ENCODE results near the gene CMTM8.
"Not testable (repeated sequence)": the region's sequence is repeated elsewhere in the genome, so short reads cannot be mapped to it uniquely, and the experiment has no call there.

CMTM8 gene

GRCh38 chr3:32379831-32380500, 141.5 kb downstream of the CMTM8 start:
- DNase-seq (ENCODE audit: low read depth) = no peak

GRCh38 chr3:32381922-32382321, 143.4 kb downstream of the CMTM8 start:
- DNase-seq (ENCODE audit: low read depth) = no peak

- DNase-seq (ENCODE audit: low read depth) = no peak
These were observed 144.7 kb downstream of the CMTM8 start for GRCh38 chr3:32383136-32383711.

GRCh38 chr3:32384938-32385337, 146.5 kb downstream of the CMTM8 start:
- no peak for DNase-seq (ENCODE audit: low read depth)

- DNase-seq (ENCODE audit: low read depth) = no peak
These were observed 149.0 kb downstream of the CMTM8 start for GRCh38 chr3:32387512-32387911.

- not testable (repeated sequence) for DNase-seq (ENCODE audit: low read depth)
These were observed 151.1 kb downstream of the CMTM8 start for GRCh38 chr3:32389577-32389976.

GRCh38 chr3:32391643-32392535, 153.4 kb downstream of the CMTM8 start, which contains the start of gene CMTM7:
Gene CMTM7, plus strand, starts transcription at chr3:32391853. Its CDS starts 54 bp downstream, at chr3:32391907.
- peak; percentile 49 for DNase-seq (ENCODE audit: low read depth)

GRCh38 chr3:32392536-32393302, 154.2 kb downstream of the CMTM8 start:
- no peak for DNase-seq (ENCODE audit: low read depth)

- DNase-seq (ENCODE audit: low read depth) = no peak
These were observed 157.0 kb downstream of the CMTM8 start for GRCh38 chr3:32395496-32395895.

- no peak for DNase-seq (ENCODE audit: low read depth)
These were observed 159.5 kb downstream of the CMTM8 start for GRCh38 chr3:32397941-32398340.

GRCh38 chr3:32398531-32398930, 160.1 kb downstream of the CMTM8 start:
- no peak for DNase-seq (ENCODE audit: low read depth)

GRCh38 chr3:32399030-32399620, 160.6 kb downstream of the CMTM8 start:
- no peak for DNase-seq (ENCODE audit: low read depth)

- DNase-seq (ENCODE audit: low read depth) = no peak
These were observed 162.6 kb downstream of the CMTM8 start for GRCh38 chr3:32401126-32401525.

GRCh38 chr3:32401556-32402081, 163.1 kb downstream of the CMTM8 start:
- peak; percentile 53 for DNase-seq (ENCODE audit: low read depth)

- no peak for DNase-seq (ENCODE audit: low read depth)
These were observed 165.2 kb downstream of the CMTM8 start for GRCh38 chr3:32403663-32404062.

GRCh38 chr3:32404714-32405113, 166.2 kb downstream of the CMTM8 start:
- DNase-seq (ENCODE audit: low read depth) = no peak

GRCh38 chr3:32405155-32405554, 166.7 kb downstream of the CMTM8 start:
- DNase-seq (ENCODE audit: low read depth) = no peak

- DNase-seq (ENCODE audit: low read depth) = no peak
These were observed 167.3 kb downstream of the CMTM8 start for GRCh38 chr3:32405711-32406323.

- DNase-seq (ENCODE audit: low read depth) = no peak
These were observed 168.3 kb downstream of the CMTM8 start for GRCh38 chr3:32406486-32407408.
